Effector memory CD4-positive, alpha-beta T cell (primary cell): ENCODE data around the gene RNASEL.
A peak's percentile ranks its signal among the peaks of the same experiment; 100 is the strongest.

ENCODE experiments used
- DNase-seq, 3 donors: peaks; one replicate each; pipeline ENCODE4 v3.0.0-alpha.2; 2020
- H3K27ac ChIP-seq: 2 replicates; pipeline ENCODE4 v1.7.0; 2013; ENCODE audit warnings: mild to moderate bottlenecking, low read length, moderate library complexity; ENCODE audit not compliant: insufficient read depth, poor library complexity, severe bottlenecking
- H3K27me3 ChIP-seq: replicated peaks from 2 replicates; pipeline ENCODE4 v1.7.0; 2013; ENCODE audit warnings: mild to moderate bottlenecking, low read length; ENCODE audit not compliant: insufficient read depth, control insufficient read depth, poor library complexity, severe bottlenecking
- H3K36me3 ChIP-seq: 2 replicates; pipeline ENCODE4 v1.7.0; 2013; ENCODE audit warnings: mild to moderate bottlenecking, low read length, moderate library complexity; ENCODE audit not compliant: control insufficient read depth, insufficient read depth
- H3K4me1 ChIP-seq: 2 replicates; pipeline ENCODE4 v1.7.0; 2013; ENCODE audit warnings: low read length, mild to moderate bottlenecking; ENCODE audit not compliant: control insufficient read depth, insufficient read depth, poor library complexity, severe bottlenecking
- H3K4me3 ChIP-seq: 2 replicates; pipeline ENCODE4 v1.7.0; 2013; ENCODE audit warnings: low read length, low read depth, mild to moderate bottlenecking; ENCODE audit not compliant: insufficient read depth, poor library complexity, severe bottlenecking
- H3K9me3 ChIP-seq: 2 replicates; pipeline ENCODE4 v1.7.0; 2013; ENCODE audit warnings: mild to moderate bottlenecking, low read length, moderate library complexity; ENCODE audit not compliant: control insufficient read depth

The RNASEL gene

DNA sequence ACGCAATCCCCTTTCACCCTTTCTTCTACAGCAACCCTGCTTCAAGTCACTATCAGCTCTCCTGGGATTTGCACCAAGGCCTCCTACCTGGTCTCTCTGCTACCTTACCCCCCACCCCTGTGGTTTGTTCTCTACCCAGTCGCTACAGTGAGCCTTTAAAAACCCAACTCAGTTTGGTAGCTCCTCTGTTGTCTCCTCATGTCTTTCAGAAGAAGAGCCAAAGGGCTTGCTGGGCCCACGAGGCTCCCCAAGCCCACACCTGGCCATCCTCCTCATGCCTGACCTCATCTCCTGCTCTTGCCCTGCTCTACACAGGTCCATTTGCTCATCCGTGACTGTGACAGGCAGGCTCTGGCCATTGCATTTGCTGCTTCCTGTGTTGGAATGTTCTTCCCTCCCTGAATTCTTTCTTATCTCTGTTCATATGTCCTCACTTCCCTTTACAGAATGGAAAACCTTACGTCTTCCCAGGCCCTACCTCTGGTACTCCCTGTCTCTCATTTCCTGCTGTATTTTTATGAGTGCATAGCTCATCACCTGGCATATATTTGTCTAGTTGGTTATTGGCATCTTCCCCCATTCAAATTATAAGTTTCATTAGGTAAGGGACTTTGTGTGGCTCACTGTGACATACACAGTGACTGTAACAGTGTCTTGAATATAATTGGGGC lies 11.8 kb upstream of the RNASEL start:
- no peaks in the 10 kb centered on the region for H3K9me3 ChIP-seq
- no peak overlapping the region for H3K27ac ChIP-seq
- no peak for DNase-seq
- H3K36me3 ChIP-seq: peaks cover 20% of the 10 kb centered on the region
- peaks cover 23% of the 10 kb centered on the region for H3K4me1 ChIP-seq
- no peaks in the 10 kb centered on the region for H3K27me3 ChIP-seq
- H3K4me3 ChIP-seq: no peak overlapping the region

DNA sequence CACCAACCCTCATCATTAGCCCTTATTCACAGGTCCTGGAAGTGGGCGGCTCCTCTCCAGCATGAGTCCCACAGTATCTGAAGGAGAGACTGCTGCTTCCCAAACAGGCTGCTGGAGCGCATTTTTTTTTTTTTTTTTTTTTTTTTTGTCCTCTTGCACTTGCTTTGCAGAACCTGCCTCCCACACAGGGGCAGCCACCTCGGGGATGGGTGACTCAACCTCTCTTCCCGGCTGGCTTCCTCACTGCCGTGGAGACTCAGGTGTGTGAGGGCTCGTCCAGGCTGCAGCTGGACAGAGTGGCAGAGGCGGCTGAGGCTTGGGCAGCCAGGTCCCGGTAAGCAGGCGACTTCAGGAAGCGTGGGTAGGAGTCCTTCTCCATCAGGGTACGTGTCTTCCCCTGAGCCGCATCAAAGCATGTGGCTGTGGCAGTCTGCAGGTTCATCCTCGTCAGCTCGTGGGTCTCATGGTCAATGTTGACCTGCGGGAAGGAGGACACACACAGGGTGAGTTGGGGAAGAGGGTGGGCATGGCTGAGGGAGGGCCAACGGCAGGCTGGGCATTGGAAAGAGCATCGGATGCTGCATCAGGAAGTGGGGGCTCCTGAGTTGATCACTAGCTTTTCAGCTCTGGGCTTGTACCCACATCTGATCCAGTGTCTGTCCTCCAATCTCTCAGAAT lies 11.1 kb upstream of the RNASEL start:
- Histone ChIP-seq H3K27me3 (no peaks in the 10 kb centered on the region), H3K27ac (no peak overlapping the region), H3K36me3 (peaks cover 20% of the 10 kb centered on the region), H3K9me3 (no peaks in the 10 kb centered on the region), H3K4me3 (no peak overlapping the region), H3K4me1 (peaks cover 23% of the 10 kb centered on the region)
- DNase-seq: no peak

DNA sequence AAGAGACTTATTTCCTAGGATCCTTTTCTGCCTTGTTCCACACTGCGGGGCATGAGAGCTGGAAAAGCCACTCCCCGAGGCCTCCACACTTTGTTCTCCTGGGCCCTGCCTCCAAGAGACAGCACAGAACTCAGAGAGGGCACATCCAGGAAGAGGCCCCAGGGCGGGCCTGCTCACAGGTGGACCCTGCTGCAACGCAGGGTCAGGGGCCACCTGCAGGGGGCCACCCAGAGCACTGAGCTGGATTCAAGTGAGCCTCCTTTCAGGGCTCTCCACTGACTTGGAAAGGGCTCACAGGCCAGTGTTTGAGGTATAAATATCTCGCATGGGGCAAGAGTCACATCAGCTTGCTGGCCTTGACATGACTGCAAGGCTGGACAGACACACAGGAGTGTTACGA lies 10.3 kb upstream of the RNASEL start:
- H3K4me1 ChIP-seq: peaks cover 19% of the 10 kb centered on the region
- peaks cover 20% of the 10 kb centered on the region for H3K36me3 ChIP-seq
- no peak overlapping the region for H3K4me3 ChIP-seq
- H3K9me3 ChIP-seq: no peaks in the 10 kb centered on the region
- H3K27ac ChIP-seq: no peak overlapping the region
- DNase-seq: no peak
- H3K27me3 ChIP-seq: no peaks in the 10 kb centered on the region

DNA sequence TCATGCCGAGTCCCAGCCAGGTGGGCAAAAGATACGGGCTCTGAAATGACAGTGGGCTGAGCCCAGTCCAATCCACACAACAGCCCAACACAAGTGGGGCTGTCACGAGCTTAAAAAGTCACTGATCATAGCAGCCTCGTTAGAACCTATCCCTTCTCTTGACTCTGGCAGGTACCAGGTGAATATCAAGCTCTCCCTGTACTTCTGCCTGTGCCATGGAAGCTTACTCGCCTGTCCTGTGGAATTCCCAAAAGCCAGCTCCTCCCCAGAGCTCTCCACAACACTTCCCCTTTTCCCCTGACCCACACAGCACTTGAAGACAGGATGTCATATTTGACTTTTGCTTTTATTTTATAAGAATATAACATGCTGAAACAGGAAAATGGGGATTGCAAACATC lies 9.2 kb upstream of the RNASEL start:
- Histone ChIP-seq H3K4me1 (peaks cover 9% of the 10 kb centered on the region), H3K4me3 (no peak overlapping the region), H3K36me3 (peaks cover 20% of the 10 kb centered on the region), H3K9me3 (no peaks in the 10 kb centered on the region), H3K27me3 (no peaks in the 10 kb centered on the region), H3K27ac (no peak overlapping the region)
- DNase-seq: no peak

DNA sequence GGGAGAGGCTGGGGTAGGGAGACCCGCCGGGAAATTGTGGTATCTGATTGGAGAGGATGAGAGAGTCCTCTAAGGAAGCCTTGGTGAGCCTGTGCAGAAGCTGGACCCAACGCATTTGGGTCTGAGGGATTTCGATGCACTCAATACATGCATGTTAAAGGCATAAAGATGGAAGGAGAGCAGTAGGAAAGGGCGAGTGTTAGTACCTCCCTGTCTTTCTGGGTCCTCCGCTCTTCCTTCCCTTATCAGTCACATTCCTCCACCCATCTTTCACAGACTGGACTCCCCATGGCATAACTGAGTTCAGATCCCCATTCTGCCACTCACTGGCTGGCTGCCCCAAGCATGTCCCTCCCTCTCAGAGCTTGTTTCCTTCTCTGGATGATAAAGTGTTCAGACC lies 7.9 kb upstream of the RNASEL start:
- no peak for DNase-seq
- no peak overlapping the region for H3K4me3 ChIP-seq

DNA sequence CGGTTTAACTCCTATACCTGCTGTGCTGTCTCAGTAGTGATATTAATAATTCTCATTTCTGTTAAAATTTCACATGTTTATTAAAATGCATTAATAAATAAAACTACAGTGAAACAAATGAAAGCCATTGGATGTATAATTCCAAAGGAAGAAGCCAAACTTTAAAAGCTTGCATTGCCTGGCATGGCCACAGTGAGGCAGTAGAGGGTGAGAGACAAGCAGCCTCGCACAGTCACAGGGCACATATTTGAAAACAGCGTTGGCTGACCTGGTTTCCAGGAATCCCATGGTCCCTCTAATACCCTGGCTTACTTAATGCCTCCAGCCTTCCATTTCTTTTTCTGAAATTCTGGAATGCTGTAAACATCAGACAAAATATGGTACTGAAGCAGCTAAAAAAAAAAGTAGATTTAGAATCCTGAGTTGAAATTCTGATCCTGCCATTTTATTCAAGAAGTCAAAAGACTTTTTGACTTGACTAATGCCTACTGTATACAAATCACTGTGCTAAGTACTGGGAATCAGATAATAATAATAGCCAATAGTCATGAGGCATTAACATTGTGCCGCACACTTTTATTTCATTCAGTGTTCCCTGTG lies 6.7 kb upstream of the RNASEL start:
- peak in 2 of 3 donors; percentile 37 to 43 for DNase-seq
- Histone ChIP-seq H3K36me3 (peaks cover 17% of the 10 kb centered on the region), H3K4me1 (no peaks in the 10 kb centered on the region), H3K27me3 (no peaks in the 10 kb centered on the region), H3K9me3 (no peaks in the 10 kb centered on the region), H3K4me3 (no peak overlapping the region), H3K27ac (no peak overlapping the region)

More for the DNA sequence above, 7.9 kb upstream of the RNASEL start:
- Histone ChIP-seq H3K36me3 (peaks cover 20% of the 10 kb centered on the region), H3K27me3 (no peaks in the 10 kb centered on the region), H3K9me3 (no peaks in the 10 kb centered on the region), H3K4me1 (no peaks in the 10 kb centered on the region), H3K27ac (no peak overlapping the region)

DNA sequence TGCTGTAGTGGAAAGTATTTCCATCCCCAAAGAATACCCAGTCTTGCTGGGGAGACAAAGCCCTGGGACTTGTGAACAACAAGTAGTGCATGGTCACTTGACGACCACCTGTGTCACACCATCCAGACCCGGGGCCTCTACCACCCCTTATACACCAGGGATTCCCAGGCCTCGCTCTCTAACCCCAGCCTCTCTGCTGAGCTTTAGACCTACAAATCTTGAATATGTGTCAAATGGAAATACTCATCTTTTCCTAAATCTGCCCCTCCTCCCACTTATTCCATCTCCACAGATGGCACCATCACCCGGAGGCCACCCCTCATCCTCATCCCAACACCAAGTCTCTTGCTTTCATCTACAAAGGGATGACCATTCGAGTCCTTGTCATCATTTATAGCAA lies 875 bp upstream of the RNASEL start:
- DNase-seq: no peak
- H3K36me3 ChIP-seq: no peaks in the 10 kb centered on the region
- no peaks in the 10 kb centered on the region for H3K9me3 ChIP-seq
- H3K4me1 ChIP-seq: peaks cover 11% of the 10 kb centered on the region
- peak overlapping the region; percentile 97 for H3K27ac ChIP-seq
- H3K27me3 ChIP-seq: no peaks in the 10 kb centered on the region
- no peak overlapping the region for H3K4me3 ChIP-seq

DNA sequence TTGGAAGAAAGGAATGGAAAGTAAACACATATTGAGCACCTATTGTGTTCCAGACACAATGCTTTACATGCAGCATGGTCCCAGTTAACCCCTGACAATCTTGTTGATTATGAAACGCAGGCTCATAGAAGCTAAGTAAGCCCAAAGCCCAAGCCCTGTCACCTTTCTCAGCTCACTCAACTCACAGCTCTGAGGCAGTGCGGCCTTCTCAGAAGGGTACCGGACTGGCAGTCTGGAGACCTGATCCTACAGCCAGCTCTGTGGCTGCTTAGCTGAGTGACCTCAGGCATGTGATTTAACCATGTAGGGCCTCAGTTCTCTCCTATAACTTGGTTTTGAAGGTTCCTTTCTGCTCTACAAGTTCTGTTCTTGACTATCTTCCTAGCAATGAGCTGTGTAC lies 464 bp upstream of the RNASEL start:
- peak overlapping the region; percentile 97 for H3K27ac ChIP-seq
- H3K4me3 ChIP-seq: peak overlapping the region; percentile 82
- DNase-seq: no peak

DNA sequence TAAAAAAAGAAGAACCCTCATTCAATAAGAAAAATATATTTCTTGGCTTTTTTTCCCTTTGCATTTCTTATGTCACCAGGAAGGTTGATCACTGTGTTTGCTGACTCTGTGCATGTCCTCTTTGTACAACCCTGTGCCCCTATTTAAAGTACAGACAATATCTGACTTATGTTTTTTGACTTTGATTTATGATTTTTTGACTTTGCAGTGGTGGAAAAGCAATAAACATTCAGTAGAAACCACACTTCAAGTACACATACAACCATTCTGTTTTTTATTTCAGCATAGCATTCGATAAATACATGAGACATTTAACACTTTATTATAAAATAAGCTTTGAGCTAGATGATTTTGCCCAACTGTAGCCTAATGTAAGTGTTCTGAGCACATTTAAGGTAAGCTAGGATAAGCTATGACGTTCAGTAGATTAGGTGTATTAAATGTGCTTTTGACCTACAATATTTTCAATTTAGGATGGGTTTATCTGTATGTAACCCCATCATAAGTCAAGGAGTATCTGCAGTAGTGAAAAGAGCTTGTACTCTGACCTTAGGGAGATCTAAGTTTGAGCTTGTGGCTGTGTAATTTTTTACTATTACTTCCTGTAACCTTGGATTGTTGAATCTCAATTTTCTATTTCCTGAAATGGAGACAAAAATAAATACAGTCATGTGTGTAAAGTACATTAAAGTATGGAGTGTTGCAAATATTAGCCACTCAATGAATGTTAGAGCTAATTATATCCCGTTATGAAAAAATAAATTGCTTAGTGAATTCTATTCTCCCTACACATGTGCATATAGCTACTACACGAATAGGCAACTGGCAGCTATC lies 1.2 kb downstream of the RNASEL start:
- H3K4me3 ChIP-seq: peak overlapping the region; percentile 82
- H3K27ac ChIP-seq: peak overlapping the region; percentile 97
- no peaks in the 10 kb centered on the region for H3K27me3 ChIP-seq
- no peak for DNase-seq
- peaks cover 6% of the 10 kb centered on the region for H3K36me3 ChIP-seq
- no peaks in the 10 kb centered on the region for H3K9me3 ChIP-seq
- peaks cover 24% of the 10 kb centered on the region for H3K4me1 ChIP-seq

More for the DNA sequence above, 464 bp upstream of the RNASEL start:
- Histone ChIP-seq H3K27me3 (no peaks in the 10 kb centered on the region), H3K4me1 (peaks cover 15% of the 10 kb centered on the region), H3K9me3 (no peaks in the 10 kb centered on the region), H3K36me3 (no peaks in the 10 kb centered on the region)
